Islet of Langerhans (tissue), 1 donor: ENCODE measurements around the gene PLSCR5.

Experiments used
- FAIRE-seq: peaks from one replicate; lab custom pipeline; 2011; peaks lifted over from hg19 to GRCh38; lab: Jason Lieb, UNC

The PLSCR5 gene

DNA sequence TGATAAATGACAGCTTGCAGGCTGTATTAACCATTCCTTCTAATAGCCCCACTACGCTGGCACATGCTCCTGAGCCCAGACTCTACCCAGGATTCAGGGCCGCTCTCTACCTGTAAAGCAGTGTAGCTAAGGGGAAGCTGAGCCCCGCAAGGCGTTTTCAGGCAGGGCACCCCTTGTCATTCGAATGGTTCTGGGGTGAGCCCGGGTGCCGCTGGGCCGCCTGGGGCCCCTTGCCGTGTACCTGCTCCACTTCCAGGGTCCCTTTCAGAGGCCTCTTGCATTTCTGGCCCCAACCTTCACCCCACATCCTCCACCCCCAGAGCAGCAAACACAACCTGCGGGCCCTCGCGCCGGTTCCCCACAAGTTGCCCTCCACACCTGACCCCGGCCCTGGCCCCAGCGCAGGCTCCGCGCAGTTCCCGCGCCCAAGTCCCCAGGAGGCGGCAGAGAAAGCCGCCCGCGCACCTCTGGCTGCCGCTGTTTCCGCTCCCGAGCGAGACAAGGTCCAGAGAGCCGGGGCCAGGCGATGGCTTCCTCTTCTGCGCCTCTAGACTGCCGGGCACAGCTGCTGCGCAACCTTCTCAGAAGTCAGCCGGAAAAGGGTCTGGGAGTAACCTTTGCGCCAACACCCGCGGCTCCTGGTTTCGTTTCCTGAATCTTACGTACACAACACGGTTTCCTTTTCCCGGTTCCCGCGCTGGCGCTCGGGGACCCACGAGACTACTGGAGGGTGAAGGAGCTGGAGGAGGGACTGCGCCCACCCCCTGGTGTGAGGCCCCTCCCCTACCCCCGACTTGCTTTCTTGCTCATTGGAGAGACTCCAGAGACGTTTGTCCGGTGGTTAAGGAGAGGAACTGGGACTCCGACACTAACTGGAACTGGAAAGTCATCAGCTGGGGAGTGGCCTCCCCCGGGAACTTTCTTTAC lies 60.9 kb downstream of the PLSCR5 start, which contains the start of gene PLSCR1:
Gene PLSCR1, minus strand, starts transcription at position 606 of the 927 bp plus-strand sequence. CDS start 8,055 bp downstream, outside the sequence.
- FAIRE-seq, result peak; percentile 9

DNA sequence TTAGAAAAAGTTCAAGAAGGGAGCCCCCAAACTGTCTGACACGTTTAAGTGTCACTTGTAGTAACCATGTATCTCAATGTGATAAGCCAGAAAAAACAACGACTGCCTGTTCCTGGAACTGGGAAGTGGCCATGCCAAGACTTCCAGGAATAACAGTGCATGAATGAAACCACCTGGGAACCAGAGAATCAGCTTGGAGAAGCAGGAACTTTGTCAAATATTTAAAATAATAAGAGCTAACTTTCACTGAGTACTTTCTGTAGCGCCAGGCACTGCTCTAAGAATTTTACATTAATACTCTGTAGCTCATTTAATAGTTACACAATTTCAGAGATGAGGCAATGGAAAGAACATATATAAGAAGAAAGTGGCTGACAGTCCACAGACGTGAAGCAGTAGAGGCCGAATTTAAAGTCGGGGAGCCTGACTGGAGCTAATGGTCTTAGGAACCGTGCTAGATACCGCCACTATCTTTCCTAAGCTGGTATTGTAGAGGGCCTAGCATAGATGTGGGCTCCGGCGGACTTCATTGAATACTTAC lies 61.6 kb downstream of the PLSCR5 start:
- no peak for FAIRE-seq

DNA sequence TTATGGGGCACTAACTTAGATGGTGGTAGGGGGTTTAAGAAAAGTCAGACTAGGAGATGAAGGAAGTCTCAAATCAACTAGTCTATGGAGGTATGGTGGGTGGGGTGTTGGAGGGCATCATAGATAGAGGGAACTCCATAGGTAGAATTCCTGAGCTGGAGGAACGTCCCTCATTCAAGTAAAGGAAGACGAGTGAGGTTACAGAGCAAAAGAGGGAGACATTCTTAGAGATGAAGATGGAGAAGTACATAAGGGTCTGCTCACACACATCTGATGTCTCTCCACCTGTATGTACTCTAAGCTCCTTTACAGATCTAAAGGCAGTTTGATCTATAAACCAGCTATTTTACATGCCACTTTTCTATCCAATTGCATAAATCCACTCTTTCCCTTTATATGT lies 62.2 kb downstream of the PLSCR5 start:
- no peak for FAIRE-seq

DNA sequence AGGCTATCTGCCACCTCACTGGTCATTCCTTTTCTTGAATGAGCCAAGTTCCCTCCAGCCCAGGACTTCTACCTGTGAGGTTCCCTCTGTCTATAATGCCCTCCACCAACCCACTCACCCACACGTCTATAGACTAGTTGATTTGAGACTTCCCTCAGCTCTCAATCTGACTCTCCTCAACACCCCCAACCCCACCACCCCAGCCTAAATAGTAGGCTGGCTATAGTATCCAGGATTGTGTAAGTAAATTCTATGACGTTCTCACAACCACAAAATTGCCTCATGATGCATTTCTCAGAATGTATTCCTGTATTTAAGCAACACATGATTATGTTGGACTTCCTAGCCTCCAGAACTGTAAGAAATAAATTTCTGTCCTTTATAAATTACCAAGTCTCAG lies 63.0 kb downstream of the PLSCR5 start:
- no peak for FAIRE-seq

DNA sequence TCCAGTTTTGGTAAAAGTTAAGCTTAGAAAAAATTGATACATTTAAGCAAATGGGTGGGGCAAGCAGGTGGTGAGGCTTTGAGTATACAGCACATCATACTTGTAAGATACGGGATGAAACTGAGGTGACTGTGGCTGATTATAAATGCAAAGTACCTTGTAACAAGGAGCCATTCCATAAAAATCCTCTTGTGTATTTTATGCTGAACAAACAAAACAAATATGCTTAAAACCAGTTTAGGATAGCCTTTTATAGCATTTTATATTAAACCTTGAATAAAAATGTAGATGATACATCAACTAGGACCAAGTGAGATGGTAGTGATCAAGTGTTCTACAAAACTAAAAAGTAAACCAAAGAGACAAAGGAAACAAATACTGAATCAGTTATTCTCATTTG lies 64.2 kb downstream of the PLSCR5 start:
- no peak for FAIRE-seq

DNA sequence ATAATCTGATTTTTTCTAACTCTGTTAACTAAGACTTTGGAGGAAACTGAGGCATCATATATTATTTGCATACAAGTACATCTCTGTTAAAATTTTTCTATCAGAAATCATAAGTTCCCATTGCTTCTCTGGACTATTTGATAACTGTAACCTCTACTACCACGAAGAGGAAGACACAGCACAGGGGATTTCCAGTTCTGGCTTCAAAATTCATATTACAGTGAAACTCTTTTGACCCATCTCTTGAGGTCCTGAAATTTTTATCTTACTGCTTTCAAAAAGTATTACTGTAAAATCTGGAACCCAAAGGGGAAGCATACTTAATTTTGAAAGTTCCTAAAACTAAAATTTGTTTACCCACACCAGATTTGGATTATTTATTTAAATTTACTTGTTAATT lies 64.9 kb downstream of the PLSCR5 start:
- FAIRE-seq, result no peak

DNA sequence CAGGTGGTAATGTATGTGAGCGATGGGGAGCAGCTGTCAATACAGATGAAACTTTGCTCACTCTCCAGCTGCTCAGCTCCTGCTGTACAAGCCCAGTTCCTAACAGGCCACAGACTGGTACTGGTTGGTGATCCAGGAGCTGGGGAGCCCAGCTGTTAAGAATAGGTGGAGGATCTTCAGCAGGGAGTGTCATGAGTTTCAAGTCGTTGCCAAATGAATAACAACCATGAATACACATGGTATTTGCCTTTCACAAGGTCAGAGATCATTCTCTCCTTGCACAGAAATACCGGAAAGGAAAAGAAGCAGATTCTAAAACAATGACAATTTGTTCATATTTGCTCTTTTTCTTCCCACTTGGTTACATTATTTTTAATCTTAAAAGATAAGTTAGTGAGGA lies 65.8 kb downstream of the PLSCR5 start:
- no peak for FAIRE-seq

DNA sequence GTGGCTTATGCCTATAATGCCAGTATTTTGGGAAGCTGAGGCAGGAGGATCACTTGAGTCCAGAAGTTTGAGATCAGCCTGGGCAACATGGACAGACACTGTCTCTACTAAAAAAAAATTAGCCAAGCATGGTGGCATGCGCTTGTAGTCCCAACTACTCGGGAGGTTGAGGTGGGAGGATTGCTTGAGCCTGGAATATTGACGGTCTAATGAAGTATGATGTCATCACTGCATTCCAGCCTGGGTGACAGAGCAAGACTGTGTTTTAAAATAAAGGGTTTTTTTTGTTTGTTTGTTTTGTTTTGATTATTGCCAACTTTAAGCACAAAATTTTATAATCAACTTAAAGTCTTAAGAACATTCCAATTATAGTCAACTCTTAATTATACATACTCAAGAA lies 67.5 kb downstream of the PLSCR5 start:
- FAIRE-seq, result no peak

DNA sequence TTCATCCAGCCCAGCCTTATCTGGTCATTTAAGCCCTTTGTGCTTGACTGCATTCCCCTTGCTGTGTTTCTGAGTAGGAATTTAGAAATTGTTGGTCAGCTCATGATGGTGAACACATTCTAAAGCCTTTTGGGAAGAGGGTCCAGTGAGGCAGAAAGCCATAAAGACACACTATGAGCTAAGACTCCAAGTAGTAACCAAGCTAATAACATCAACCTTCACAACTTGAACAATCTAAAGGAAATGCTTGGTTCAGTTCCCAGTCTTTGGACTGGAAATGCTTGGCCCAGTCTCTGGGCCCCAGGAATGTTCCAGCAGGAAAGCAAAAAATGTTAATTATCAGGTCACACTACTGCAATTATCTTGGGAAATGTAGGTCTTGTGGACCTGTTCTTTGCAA lies 68.5 kb downstream of the PLSCR5 start:
- no peak for FAIRE-seq
